Testis (tissue), 2 donors: Measurements from ENCODE around the gene DSTN.

ENCODE experiments used
- POLR2A ChIP-seq: fragments of 450-650 bp; IDR thresholded peaks from one replicate; pipeline ENCODE4 v1.6.1; 2017; ENCODE audit warnings: antibody characterized with exemption, mild to moderate bottlenecking, moderate library complexity
- TF ChIP-seq, protein P1 (sequence below), 3 experiments: fragments of 450-650 bp in 2 of 3; fragments of 200-600 bp in 1 of 3; sonication (generic) in 1 of 3; IDR thresholded peaks; one replicate each; pipeline ENCODE4 v1.5.1; 2016 to 2019; ENCODE audit warnings: antibody characterized with exemption in 3 of 3, mild to moderate bottlenecking in 2 of 3, moderate library complexity in 1 of 3

DNA sequence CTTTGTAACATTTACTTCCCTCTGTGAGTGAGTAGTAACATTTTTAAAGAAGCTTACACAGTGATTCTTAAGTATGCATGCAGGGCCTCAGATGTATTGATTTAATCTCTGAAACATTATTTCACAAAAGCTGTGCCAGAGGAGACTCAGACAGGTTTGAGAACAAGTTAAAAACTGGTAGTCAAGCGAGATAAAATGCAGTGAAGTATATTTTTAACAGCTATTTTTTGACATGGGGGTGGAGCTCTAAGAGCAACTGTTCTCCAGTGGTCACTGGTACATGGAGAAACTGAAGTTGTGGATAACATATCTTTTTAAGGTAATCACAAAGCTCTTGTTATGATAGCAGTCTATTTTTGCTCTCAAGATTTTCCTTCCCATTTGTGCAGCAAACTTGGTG lies 20.4 kb downstream of the DSTN start:
- no peak for TF ChIP-seq POLR2A
- TF ChIP-seq, protein P1, sequence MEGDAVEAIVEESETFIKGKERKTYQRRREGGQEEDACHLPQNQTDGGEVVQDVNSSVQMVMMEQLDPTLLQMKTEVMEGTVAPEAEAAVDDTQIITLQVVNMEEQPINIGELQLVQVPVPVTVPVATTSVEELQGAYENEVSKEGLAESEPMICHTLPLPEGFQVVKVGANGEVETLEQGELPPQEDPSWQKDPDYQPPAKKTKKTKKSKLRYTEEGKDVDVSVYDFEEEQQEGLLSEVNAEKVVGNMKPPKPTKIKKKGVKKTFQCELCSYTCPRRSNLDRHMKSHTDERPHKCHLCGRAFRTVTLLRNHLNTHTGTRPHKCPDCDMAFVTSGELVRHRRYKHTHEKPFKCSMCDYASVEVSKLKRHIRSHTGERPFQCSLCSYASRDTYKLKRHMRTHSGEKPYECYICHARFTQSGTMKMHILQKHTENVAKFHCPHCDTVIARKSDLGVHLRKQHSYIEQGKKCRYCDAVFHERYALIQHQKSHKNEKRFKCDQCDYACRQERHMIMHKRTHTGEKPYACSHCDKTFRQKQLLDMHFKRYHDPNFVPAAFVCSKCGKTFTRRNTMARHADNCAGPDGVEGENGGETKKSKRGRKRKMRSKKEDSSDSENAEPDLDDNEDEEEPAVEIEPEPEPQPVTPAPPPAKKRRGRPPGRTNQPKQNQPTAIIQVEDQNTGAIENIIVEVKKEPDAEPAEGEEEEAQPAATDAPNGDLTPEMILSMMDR (IDR thresholded peaks at IDR 0.05), result no peak
